Psoas muscle (tissue), 8 donors: ENCODE measurements around the gene PRR18. TPM values are rescaled to one million over a fixed set of nuclear protein-coding genes. Genes with fewer than 3 reads are reported as not detected.

Source experiments
- ATAC-seq, 4 donors: fragments of 200-7000 bp; cut with Tn5 transposase; one replicate each; pipeline ENCODE4 v1.9.1; 2020; ENCODE audit warnings: moderate library complexity in 3 of 4, mild to moderate bottlenecking in 2 of 4
- DNase-seq, 2 donors: peaks; one replicate each; pipeline ENCODE4 v3.0.0-alpha.2; 2020
- H3K27ac ChIP-seq: fragments of 200-600 bp; one replicate; pipeline ENCODE4 v1.8.0; 2022
- H3K27me3 ChIP-seq, 3 donors: fragments of 200-600 bp in 1 of 3; one replicate each; pipeline versions ENCODE4 v1.6.1 to v1.8.0; 2013 to 2022; ENCODE audit warnings: low read length in 2 of 3, mild to moderate bottlenecking in 2 of 3, moderate library complexity in 1 of 3; ENCODE audit not compliant: insufficient read depth in 3 of 3
- H3K36me3 ChIP-seq, 2 donors: fragments of 200-600 bp in 1 of 2; one replicate each; pipeline versions ENCODE4 v1.6.1 to v1.8.0; 2013 to 2022; ENCODE audit warnings: low read depth in 1 of 2, mild to moderate bottlenecking in 1 of 2, moderate library complexity in 1 of 2; ENCODE audit not compliant: insufficient read depth in 1 of 2
- H3K4me1 ChIP-seq: fragments of 200-600 bp; one replicate; pipeline ENCODE4 v1.8.0; 2022
- H3K4me3 ChIP-seq: fragments of 200-600 bp; one replicate; pipeline ENCODE4 v1.8.0; 2022; ENCODE audit warnings: mild to moderate bottlenecking
- H3K9me3 ChIP-seq: fragments of 200-600 bp; one replicate; pipeline ENCODE4 v1.8.0; 2022
- CTCF ChIP-seq: fragments of 200-600 bp; IDR thresholded peaks from one replicate; pipeline ENCODE4 v1.8.0; 2022; ENCODE audit warnings: antibody characterized with exemption
- WGBS, 3 donors: extraction: QIAGEN DNeasy Blood & Tissue Kit; methylation state at CpG; one replicate each; pipeline versions ENCODE4 v1.1.6 to v1.1.7; 2013; 5-methylcytosine and 5-hydroxymethylcytosine counted together
- intact Hi-C, 2 donors: fragments of 100-400 bp; cut with DNase I; formaldehyde crosslinking; loops; one replicate each; pipeline versions ENCODE4 v1.11.0 to v1.14.2; 2022
- polyA plus RNA-seq, 3 donors: library from polyadenylated mRNA; stranded (reverse); fragments of 200-250 nt; gene quantifications; one replicate each; pipeline ENCODE4 v1.2.3, GENCODE V29; 2013
- total RNA-seq, 4 donors: library from RNA; stranded (reverse); fragmentation: NEBNext Ultra II Directional in 2 of 4; extraction: Animal tissue kit (Norgen Biotek cat#: 25700) in 2 of 4; gene quantifications; one replicate each; pipeline versions ENCODE4 v1.2.1 to v1.2.4, GENCODE V29; 2021 to 2023
- donor health status: healthy with polysubstance abuse.
- donor health status: DM: no; HTN: no; CAD: no; lungs with moderate emphysema.
- donor health status: Bipolar disorder and iron deficiency.
- donor health status: healthy.
- donor health status: DM: yes; HTN: yes; CAD: no.
- donor health status: DM: no; HTN: no; CAD: no.
- donor health status: DM: no; HTN: no; CAD: no.
- donor health status: DM: yes; HTN: yes; CAD: no.

The PRR18 gene
- total and polyA plus RNA-seq, 7 donors = 0.03 to 0.08 TPM; not detected in 5

- Histone ChIP-seq H3K4me3 (no peak overlapping the region), H3K27me3 (peaks cover 0 to 20% (median 1%) of the 10 kb centered on the region in 3 donors), H3K9me3 (no peaks in the 10 kb centered on the region), H3K4me1 (no peaks in the 10 kb centered on the region), H3K27ac (no peak overlapping the region), H3K36me3 (no peaks in the 10 kb centered on the region)
- 86 to 89% (median 88%) methylated on average over 9 of the region's 9 CpGs for WGBS, 3 donors
- intact Hi-C loops = no loop called here
- no peak for DNase-seq
- no peak for ATAC-seq
- no peak for TF ChIP-seq CTCF
These were observed 36.8 kb downstream of the PRR18 start for GRCh38 chr6:166271376-166271765.

- H3K4me3 ChIP-seq = no peak overlapping the region
- DNase-seq = no peak
- no peak for TF ChIP-seq CTCF
- H3K4me1 ChIP-seq = no peaks in the 10 kb centered on the region
- intact Hi-C loops = no loop called here
- ATAC-seq = no peak
- no peak overlapping the region for H3K27ac ChIP-seq
- peaks cover 0 to 20% (median 1%) of the 10 kb centered on the region in 3 donors for H3K27me3 ChIP-seq
- H3K36me3 ChIP-seq = no peaks in the 10 kb centered on the region
- H3K9me3 ChIP-seq = no peaks in the 10 kb centered on the region
- WGBS, 3 donors = 74 to 80% (median 80%) methylated on average over 10 of the region's 10 CpGs
These were observed 37.4 kb downstream of the PRR18 start for GRCh38 chr6:166270706-166271375.

- H3K4me1 ChIP-seq = no peaks in the 10 kb centered on the region
- no peak for TF ChIP-seq CTCF
- no peaks in the 10 kb centered on the region for H3K36me3 ChIP-seq
- H3K9me3 ChIP-seq = no peaks in the 10 kb centered on the region
- no peak overlapping the region for H3K27ac ChIP-seq
- intact Hi-C loops = no loop called here
- WGBS, 3 donors = 81 to 88% (median 83%) methylated on average over 15 of the region's 15 CpGs
- no peak overlapping the region for H3K4me3 ChIP-seq
- DNase-seq (no peak), ATAC-seq (no peak)
- H3K27me3 ChIP-seq = peaks cover 0 to 20% (median 1%) of the 10 kb centered on the region in 3 donors
These were observed 38.7 kb downstream of the PRR18 start for GRCh38 chr6:166269301-166270039.

DNA sequence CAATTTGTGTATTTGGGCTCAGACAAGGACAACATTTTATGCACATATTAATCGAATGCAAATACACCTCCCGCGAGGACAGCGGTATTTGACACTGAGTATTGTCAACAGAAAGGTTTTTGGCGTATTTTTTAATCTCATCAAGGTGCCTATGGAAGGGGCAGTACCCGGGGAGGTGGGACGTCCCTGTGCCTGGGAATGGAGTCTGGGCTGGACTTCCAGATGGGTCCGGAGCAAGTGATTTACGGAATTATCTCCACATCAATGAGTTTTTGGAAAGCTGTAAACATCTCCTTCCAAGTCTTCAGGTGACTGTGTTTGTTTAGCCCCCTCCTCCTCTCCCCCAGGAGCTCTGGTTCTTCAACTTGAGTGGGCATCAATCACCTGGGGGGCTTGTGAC is 39.8 kb downstream of the PRR18 start:
- intact Hi-C loops = no loop called here
- ATAC-seq (no peak), DNase-seq (no peak)
- Histone ChIP-seq H3K4me1 (no peaks in the 10 kb centered on the region), H3K27ac (no peak overlapping the region), H3K36me3 (no peaks in the 10 kb centered on the region), H3K9me3 (no peaks in the 10 kb centered on the region), H3K4me3 (no peak overlapping the region), H3K27me3 (peaks cover 0 to 20% (median 1%) of the 10 kb centered on the region in 3 donors)
- no peak for TF ChIP-seq CTCF
- WGBS, 3 donors = 18 to 21% (median 20%) methylated on average over 9 of the region's 9 CpGs
